NCI-H2107 treated with DMSO at 0.1 percent for 48 hours (cell line): ENCODE results near the gene ASCL2.
"Not testable (repeated sequence)": the region's sequence is repeated elsewhere in the genome, so short reads cannot be mapped to it uniquely, and the experiment has no call there.

ENCODE experiments used
- DNase-seq: peaks from one replicate; lab custom pipeline; 2025; ENCODE audit not compliant: unreplicated experiment; lab: John Stamatoyannopoulos, UW

Gene ASCL2

GRCh38 chr11:2237457-2238238 lies 32.7 kb downstream of the ASCL2 start:
- no peak for DNase-seq

GRCh38 chr11:2236381-2237134 lies 33.8 kb downstream of the ASCL2 start:
- not testable (repeated sequence) for DNase-seq

- no peak for DNase-seq
Observed at GRCh38 chr11:2235588-2236326, 34.6 kb downstream of the ASCL2 start.

GRCh38 chr11:2234963-2235362 lies 35.4 kb downstream of the ASCL2 start:
- no peak for DNase-seq

- no peak for DNase-seq
Observed at GRCh38 chr11:2233693-2234455, 36.5 kb downstream of the ASCL2 start.

GRCh38 chr11:2229713-2230297 lies 40.6 kb downstream of the ASCL2 start:
- DNase-seq = no peak

- no peak for DNase-seq
Observed at GRCh38 chr11:2224254-2224653, 46.1 kb downstream of the ASCL2 start.

GRCh38 chr11:2223153-2223794 lies 47.1 kb downstream of the ASCL2 start:
- DNase-seq = no peak

- no peak for DNase-seq
Observed at GRCh38 chr11:2222451-2222850, 47.9 kb downstream of the ASCL2 start.

GRCh38 chr11:2221591-2221990 lies 48.8 kb downstream of the ASCL2 start:
- DNase-seq = no peak

- no peak for DNase-seq
Observed at GRCh38 chr11:2221024-2221423, 49.4 kb downstream of the ASCL2 start.

GRCh38 chr11:2220173-2220771 lies 50.1 kb downstream of the ASCL2 start:
- DNase-seq = no peak

- no peak for DNase-seq
Observed at GRCh38 chr11:2219318-2220017, 50.9 kb downstream of the ASCL2 start.
